ENCODE measurements around the gene MACROD2. TPM values are rescaled to one million over a fixed set of nuclear protein-coding genes. Genes with fewer than 3 reads are reported as not detected.

MACROD2 gene
- total and polyA plus RNA-seq, 2 experiments from 2014 or later, result 2.8 to 4.3 TPM

- TF ChIP-seq ZNF462 (CRISPR knock-in tag; IDR thresholded peaks at IDR 0.05), result no peak
- TF ChIP-seq CTCF (conservative IDR thresholded peaks at IDR 0.05; ENCODE audit: low read depth in 2 of 2), result no peak
- TF ChIP-seq CREB1 (CRISPR knock-in tag; IDR thresholded peaks at IDR 0.05; ENCODE audit: low read depth), result no peak
Measured at GRCh38 chr20:15033891-15034290, 1038.6 kb downstream of the MACROD2 start (continued).

- no peaks in the 10 kb centered on the region for H3K9me3 Mint-ChIP-seq
- Histone ChIP-seq H3F3A (replicated peaks; ENCODE audit: low read depth) (no peaks in the 10 kb centered on the region), H3K4me3 (no peak overlapping the region), H3K27me3 (ENCODE audit: insufficient read depth) (no peaks in the 10 kb centered on the region), H3K79me2 (replicated peaks; ENCODE audit: insufficient read depth) (no peaks in the 10 kb centered on the region), H2AFZ (no peak overlapping the region), H3K4me2 (no peak overlapping the region), H3K9me2 (ENCODE audit: insufficient read depth) (no peaks in the 10 kb centered on the region), H3K27ac (ENCODE audit: low read depth) (no peak overlapping the region), H3K4me1 (ENCODE audit: insufficient read depth) (no peaks in the 10 kb centered on the region), H4K20me1 (replicated peaks; ENCODE audit: insufficient read depth) (no peaks in the 10 kb centered on the region), H3K36me3 (ENCODE audit: insufficient read depth) (no peaks in the 10 kb centered on the region)
- no peak overlapping the region for H3K4me3 Mint-ChIP-seq
- H3K27me3 Mint-ChIP-seq (ENCODE audit: insufficient read depth, low read depth, poor library complexity), result peaks cover under 1% of the 10 kb centered on the region
- H3K36me3 Mint-ChIP-seq (ENCODE audit: low read depth), result no peaks in the 10 kb centered on the region
- ATAC-seq, result no peak
- H3K4me1 Mint-ChIP-seq, result no peaks in the 10 kb centered on the region
- H3K27ac Mint-ChIP-seq, result no peak overlapping the region
- DNase-seq (ENCODE audit: low spot score), result no peak
- TF ChIP-seq ZNF331 (CRISPR knock-in tag; IDR thresholded peaks at IDR 0.05; ENCODE audit: low read depth) (no peak), JUNB (IDR thresholded peaks at IDR 0.05; ENCODE audit: unreplicated experiment) (no peak), CREB1 (CRISPR knock-in tag; IDR thresholded peaks at IDR 0.05; ENCODE audit: low read depth) (no peak), EZH2 (IDR thresholded peaks at IDR 0.05; ENCODE audit: low read depth, unreplicated experiment) (no peak), NANOG (IDR thresholded peaks at IDR 0.05; ENCODE audit: borderline replicate concordance) (no peak), CTCF (conservative IDR thresholded peaks at IDR 0.05; ENCODE audit: low read depth in 2 of 2) (no peak), POLR2AphosphoS5 (IDR thresholded peaks at IDR 0.05; ENCODE audit: low read depth) (no peak)
Measured at GRCh38 chr20:15036948-15037347, 1041.6 kb downstream of the MACROD2 start.

All from GM23338 (cell line).